ENCODE results near the gene B3GALNT2.

Gene B3GALNT2

DNA sequence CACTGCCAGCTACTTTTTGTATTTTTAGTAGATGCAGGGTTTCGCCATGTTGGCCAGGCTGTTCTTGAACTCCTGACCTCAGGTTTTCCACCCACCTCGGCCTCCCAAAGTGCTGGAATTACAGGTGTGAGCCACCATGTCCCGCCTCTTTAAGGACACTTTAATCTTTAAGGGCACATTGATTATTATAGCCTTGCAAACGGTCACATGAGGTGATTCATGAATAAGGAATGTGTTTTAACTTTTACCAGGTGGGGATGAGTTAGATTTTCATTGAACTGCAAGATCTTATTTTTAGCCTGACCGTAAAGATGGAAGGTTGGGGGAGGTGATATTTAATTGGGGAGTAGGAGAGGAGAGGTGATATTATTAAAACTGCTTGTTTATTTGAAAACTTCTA is 75.1 kb downstream of the B3GALNT2 start:
- TF ChIP-seq, protein P1, sequence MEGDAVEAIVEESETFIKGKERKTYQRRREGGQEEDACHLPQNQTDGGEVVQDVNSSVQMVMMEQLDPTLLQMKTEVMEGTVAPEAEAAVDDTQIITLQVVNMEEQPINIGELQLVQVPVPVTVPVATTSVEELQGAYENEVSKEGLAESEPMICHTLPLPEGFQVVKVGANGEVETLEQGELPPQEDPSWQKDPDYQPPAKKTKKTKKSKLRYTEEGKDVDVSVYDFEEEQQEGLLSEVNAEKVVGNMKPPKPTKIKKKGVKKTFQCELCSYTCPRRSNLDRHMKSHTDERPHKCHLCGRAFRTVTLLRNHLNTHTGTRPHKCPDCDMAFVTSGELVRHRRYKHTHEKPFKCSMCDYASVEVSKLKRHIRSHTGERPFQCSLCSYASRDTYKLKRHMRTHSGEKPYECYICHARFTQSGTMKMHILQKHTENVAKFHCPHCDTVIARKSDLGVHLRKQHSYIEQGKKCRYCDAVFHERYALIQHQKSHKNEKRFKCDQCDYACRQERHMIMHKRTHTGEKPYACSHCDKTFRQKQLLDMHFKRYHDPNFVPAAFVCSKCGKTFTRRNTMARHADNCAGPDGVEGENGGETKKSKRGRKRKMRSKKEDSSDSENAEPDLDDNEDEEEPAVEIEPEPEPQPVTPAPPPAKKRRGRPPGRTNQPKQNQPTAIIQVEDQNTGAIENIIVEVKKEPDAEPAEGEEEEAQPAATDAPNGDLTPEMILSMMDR (conservative IDR thresholded peaks at IDR 0.05; ENCODE audit: low read depth, low read length), result no peak
- no peak for DNase-seq (ENCODE audit: low read depth)

DNA sequence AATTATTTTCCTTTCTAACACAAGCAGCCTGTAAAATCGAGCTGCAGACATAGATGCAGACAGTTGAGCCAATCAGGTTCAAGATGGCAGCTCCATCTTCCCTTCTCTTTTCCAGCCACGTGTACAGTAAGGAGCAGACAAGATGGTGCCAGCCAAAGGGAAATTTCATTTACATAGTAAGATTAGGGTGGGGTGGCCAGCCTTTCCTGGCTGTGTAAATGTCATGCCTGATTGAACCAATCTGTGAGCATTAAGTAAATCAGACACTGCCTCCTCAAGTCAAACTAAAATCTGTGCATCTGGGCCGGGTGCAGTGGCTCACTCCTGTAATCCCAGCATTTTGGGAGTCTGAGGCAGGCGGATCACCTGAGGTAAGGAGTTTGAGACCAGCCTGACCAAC is 76.8 kb downstream of the B3GALNT2 start:
- TF ChIP-seq, protein P1 (conservative IDR thresholded peaks at IDR 0.05; ENCODE audit: low read depth, low read length), result no peak
- H3K4me3 ChIP-seq (ENCODE audit: low read depth, low read length), result no peak overlapping the region
- DNase-seq (ENCODE audit: low read depth), result no peak

More for the DNA sequence above, 75.1 kb downstream of the B3GALNT2 start:
- H3K4me3 ChIP-seq (ENCODE audit: low read depth, low read length), result no peak overlapping the region

DNA sequence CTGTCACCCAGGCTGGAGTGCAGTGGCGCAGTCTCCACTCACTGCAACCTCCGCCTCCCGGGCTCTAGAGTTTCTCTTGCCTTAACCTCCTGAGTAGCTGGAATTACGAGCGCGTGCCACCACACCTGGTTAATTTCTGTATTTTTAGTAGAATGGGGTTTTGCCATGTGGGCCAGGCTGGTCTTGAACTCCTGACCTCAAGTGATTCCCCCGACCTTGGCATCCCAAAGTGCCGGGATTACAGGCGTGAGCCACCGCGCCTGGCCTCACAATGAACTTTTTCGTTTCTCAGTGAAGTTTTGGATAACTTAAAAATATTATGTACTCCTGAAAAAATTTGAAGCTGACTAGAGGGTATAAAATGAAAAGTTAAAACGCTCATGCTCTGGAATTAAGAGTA is 77.6 kb downstream of the B3GALNT2 start:
- TF ChIP-seq, protein P1 (conservative IDR thresholded peaks at IDR 0.05; ENCODE audit: low read depth, low read length), result no peak
- no peak for DNase-seq (ENCODE audit: low read depth)
- H3K4me3 ChIP-seq (ENCODE audit: low read depth, low read length), result no peak overlapping the region

DNA sequence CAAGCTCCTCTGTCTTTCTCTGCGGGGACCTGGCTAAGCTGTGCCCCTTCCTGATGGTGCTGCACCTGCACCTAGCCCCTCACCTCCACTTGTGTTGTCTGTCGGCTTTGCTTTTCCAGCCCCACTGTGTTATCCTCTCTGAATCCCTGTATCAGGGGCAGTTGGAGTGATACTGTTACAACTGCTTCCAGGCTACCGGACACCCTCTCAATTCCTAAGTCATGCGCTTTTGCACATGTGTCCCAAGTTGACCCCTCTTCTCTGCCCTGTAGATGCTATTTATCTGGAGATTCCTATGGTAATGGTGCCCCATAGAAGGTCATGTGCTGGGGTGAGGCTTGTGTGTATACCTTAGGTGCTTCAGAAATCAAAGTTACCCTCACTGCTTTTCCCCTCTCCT is 78.1 kb downstream of the B3GALNT2 start:
- no peak overlapping the region for H3K4me3 ChIP-seq (ENCODE audit: low read depth, low read length)
- TF ChIP-seq, protein P1 (conservative IDR thresholded peaks at IDR 0.05; ENCODE audit: low read depth, low read length), result no peak
- DNase-seq (ENCODE audit: low read depth), result no peak

DNA sequence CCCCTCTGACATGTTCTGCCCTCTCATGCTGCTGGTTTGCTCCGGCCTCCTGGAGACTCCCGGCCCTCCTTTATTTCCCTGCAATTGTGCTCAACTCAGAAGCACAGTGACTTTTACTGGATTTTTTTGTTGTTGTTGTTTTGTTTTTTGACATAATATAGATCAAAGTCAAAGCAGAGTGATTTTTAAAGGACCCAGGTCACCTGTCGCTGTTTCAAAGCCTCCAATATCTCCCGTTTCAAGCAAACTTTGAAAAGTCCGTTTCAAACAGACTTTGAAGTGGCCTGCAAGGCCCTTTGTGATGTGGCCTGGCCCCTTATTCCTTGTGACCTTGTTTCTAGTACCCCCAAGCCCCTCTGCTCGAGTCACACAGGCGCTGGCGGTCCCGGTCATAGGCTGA is 78.9 kb downstream of the B3GALNT2 start:
- TF ChIP-seq, protein P1 (conservative IDR thresholded peaks at IDR 0.05; ENCODE audit: low read depth, low read length), result no peak
- no peak for DNase-seq (ENCODE audit: low read depth)
- no peak overlapping the region for H3K4me3 ChIP-seq (ENCODE audit: low read depth, low read length)

DNA sequence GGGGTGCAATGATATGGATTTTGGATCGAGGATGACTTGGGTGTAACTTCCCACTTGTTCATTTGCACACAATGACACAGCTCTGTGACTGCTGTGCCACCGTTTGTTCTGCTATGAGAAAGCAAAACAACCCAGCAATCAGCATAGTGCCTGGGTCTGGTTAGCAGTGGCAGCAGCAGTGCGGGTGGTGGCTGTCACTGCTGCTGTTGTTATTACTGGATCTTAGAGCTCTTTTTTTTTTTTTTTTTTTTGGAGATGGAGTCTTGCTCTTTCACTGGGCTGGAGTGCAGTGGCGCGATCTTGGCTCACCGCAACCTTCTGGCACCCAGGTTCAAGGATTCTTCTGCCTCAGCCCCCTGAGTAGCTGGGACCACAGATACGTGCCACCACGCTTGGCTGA is 80.2 kb downstream of the B3GALNT2 start:
- TF ChIP-seq, protein P1 (conservative IDR thresholded peaks at IDR 0.05; ENCODE audit: low read depth, low read length), result no peak
- no peak for DNase-seq (ENCODE audit: low read depth)
- H3K4me3 ChIP-seq (ENCODE audit: low read depth, low read length), result no peak overlapping the region

DNA sequence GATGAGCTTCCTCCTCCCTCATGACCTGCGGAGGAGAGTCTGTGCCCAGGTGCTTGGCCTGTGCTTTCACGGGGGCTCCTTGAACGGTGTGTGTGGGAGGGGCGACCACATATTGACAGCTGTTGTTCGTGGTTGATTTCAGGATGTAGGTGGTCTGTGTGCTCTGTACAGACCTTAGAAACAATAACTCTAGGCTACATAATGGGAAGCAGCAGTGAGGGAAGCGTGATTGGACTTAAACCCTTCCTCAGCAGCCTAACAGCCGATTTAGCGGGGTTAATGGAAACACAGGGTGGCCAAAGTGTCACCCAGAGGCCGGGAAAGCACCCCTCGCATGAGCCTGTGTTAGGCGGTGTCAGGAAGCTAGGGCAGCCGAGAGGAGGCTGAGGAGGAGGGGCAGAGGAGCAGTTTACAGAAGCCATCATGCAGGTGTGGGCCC is 81.0 kb downstream of the B3GALNT2 start:
- no peak overlapping the region for H3K4me3 ChIP-seq (ENCODE audit: low read depth, low read length)
- TF ChIP-seq, protein P1 (conservative IDR thresholded peaks at IDR 0.05; ENCODE audit: low read depth, low read length), result no peak
- DNase-seq (ENCODE audit: low read depth), result no peak
